Left ventricle myocardium inferior (tissue), 1 donor: ENCODE measurements around the gene UBE2F. TPM values are rescaled to one million over a fixed set of nuclear protein-coding genes. Genes with fewer than 3 reads are reported as not detected.

Source experiments
- DNase-seq: peaks from one replicate; pipeline ENCODE4 v3.0.0-alpha.2; 2020
- H3K27ac ChIP-seq: fragments of 200-600 bp; replicated peaks from 2 replicates; pipeline ENCODE4 v1.8.0; 2021
- H3K27me3 ChIP-seq: fragments of 200-600 bp; 2 replicates; pipeline ENCODE4 v1.8.0; 2021; ENCODE audit warnings: low read depth
- H3K36me3 ChIP-seq: fragments of 200-600 bp; 2 replicates; pipeline ENCODE4 v1.8.0; 2021
- H3K4me1 ChIP-seq: fragments of 200-600 bp; 2 replicates; pipeline ENCODE4 v1.8.0; 2021
- H3K4me3 ChIP-seq: fragments of 200-600 bp; 2 replicates; pipeline ENCODE4 v1.8.0; 2021; ENCODE audit warnings: mild to moderate bottlenecking, moderate library complexity
- H3K9me3 ChIP-seq: fragments of 200-600 bp; replicated peaks from 2 replicates; pipeline ENCODE4 v1.8.0; 2021
- intact Hi-C: fragments of 100-400 bp; cut with micrococcal nuclease; formaldehyde crosslinking; loops from one replicate; pipeline ENCODE4 v1.11.0; 2022
- total RNA-seq: library from RNA; stranded (reverse); fragmentation: NEBNext Ultra II Directional; extraction: Animal tissue kit (Norgen Biotek cat#: 25700); gene quantifications from one replicate; pipeline ENCODE4 v1.2.1, GENCODE V29; 2021
- TF ChIP-seq, protein P1 (sequence below): fragments of 200-600 bp; IDR thresholded peaks from 2 replicates; pipeline ENCODE4 v1.8.0; 2021; ENCODE audit warnings: antibody characterized with exemption, mild to moderate bottlenecking, borderline replicate concordance
- donor health status: DM: no; HTN: yes; CAD: no; lungs with severe emphysema.

The UBE2F gene
- total RNA-seq, 1 donor from 2014 or later, result 63.5 TPM

DNA sequence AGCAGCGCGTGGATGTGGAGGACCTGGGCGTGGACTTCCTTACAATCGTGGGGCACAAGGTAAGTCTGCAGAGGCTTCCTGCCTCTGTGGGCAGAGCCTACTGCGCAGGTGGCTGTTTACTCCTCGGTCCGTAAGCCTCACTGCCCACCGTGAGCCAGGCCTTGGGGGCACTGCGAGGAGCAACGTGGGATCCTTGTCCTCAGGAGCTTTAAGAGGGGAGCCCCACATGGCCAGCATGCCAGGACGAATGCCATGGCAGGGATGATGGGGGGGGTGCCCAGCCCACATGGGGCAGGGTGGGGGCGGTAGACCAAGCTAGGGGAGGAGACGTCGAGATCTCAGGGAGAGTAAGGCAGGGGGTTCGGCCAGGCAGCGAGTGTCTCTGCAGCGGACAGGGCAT, 115.3 kb downstream of the UBE2F start:
- intact Hi-C loops, result no loop called here
- DNase-seq, result no peak
- peaks cover 8% of the 10 kb centered on the region for H3K9me3 ChIP-seq
- TF ChIP-seq, protein P1, sequence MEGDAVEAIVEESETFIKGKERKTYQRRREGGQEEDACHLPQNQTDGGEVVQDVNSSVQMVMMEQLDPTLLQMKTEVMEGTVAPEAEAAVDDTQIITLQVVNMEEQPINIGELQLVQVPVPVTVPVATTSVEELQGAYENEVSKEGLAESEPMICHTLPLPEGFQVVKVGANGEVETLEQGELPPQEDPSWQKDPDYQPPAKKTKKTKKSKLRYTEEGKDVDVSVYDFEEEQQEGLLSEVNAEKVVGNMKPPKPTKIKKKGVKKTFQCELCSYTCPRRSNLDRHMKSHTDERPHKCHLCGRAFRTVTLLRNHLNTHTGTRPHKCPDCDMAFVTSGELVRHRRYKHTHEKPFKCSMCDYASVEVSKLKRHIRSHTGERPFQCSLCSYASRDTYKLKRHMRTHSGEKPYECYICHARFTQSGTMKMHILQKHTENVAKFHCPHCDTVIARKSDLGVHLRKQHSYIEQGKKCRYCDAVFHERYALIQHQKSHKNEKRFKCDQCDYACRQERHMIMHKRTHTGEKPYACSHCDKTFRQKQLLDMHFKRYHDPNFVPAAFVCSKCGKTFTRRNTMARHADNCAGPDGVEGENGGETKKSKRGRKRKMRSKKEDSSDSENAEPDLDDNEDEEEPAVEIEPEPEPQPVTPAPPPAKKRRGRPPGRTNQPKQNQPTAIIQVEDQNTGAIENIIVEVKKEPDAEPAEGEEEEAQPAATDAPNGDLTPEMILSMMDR, result no peak
- no peaks in the 10 kb centered on the region for H3K27me3 ChIP-seq
- peaks cover 4% of the 10 kb centered on the region for H3K4me1 ChIP-seq
- no peak overlapping the region for H3K4me3 ChIP-seq
- no peak overlapping the region for H3K27ac ChIP-seq
- peaks cover 51% of the 10 kb centered on the region for H3K36me3 ChIP-seq

DNA sequence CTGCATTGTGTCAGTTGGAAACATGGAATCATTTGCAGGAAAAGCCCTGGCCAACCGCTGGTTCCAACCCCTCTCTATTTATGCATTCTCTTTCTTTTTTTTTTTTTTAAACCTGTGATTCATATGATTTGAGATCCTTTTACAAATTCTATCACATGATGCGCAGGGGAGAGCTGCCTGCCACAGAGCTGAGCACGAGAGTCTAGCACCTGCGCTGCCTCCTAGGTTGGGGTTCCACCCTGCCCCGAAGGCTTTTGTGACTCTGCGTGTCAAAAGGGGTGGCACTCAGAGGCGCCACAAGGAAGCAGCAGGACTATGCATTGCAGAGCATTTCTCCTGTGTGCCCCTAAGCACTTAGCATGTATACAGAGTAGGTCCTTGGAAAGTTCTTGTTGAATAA, 116.0 kb downstream of the UBE2F start:
- TF ChIP-seq, protein P1, result no peak
- DNase-seq, result no peak
- peaks cover 44% of the 10 kb centered on the region for H3K36me3 ChIP-seq

DNA sequence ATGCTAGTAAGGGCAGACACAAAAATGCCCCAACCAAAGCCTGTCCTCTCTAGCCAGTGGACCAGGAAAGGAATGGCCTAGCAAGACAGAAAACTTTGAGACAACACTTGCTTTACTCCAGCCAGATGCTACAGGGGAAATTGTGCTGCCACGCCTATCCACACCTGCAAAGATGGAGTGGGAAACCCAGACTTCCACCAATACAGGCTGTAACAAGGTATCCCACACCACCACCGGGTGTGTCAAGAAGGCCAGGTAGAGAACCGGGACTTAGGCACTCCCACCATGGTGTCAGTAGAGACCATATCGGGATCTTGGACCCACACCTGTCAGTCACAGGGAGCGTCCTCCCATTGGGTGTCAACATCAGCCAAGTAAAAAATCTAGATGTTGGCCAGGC, 117.1 kb downstream of the UBE2F start:
- intact Hi-C loops, result no loop called here
- Histone ChIP-seq H3K36me3 (peaks cover 41% of the 10 kb centered on the region), H3K27ac (no peak overlapping the region), H3K4me1 (peaks cover 4% of the 10 kb centered on the region), H3K27me3 (no peaks in the 10 kb centered on the region), H3K4me3 (no peak overlapping the region), H3K9me3 (peaks cover 8% of the 10 kb centered on the region)
- TF ChIP-seq, protein P1, result no peak
- no peak for DNase-seq

More for the DNA sequence above, 116.0 kb downstream of the UBE2F start:
- no peaks in the 10 kb centered on the region for H3K27me3 ChIP-seq
- H3K9me3 ChIP-seq, result peaks cover 8% of the 10 kb centered on the region
- intact Hi-C loops, result no loop called here
- H3K4me1 ChIP-seq, result peaks cover 4% of the 10 kb centered on the region
- H3K27ac ChIP-seq, result no peak overlapping the region
- no peak overlapping the region for H3K4me3 ChIP-seq

DNA sequence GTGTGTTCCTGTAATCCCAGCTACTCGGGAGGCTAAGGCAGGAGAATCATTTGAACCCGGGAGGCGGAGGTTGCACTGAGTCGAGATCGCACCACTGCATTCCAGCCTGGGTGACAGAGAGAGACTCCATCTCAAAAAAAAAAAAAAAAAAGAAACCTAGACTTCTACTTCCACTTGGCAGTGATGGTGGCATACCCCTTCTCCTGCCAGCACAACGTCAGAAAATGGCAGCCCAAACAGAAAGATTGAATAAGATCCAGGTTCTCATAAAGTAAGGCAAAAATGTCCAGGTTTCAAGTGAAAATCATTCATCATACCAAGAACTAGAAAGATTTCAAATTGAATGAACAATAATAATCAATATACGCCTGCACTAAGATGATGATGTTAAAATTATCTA, 117.9 kb downstream of the UBE2F start:
- Histone ChIP-seq H3K4me1 (peaks cover 4% of the 10 kb centered on the region), H3K9me3 (peaks cover 5% of the 10 kb centered on the region), H3K4me3 (no peak overlapping the region), H3K27me3 (no peaks in the 10 kb centered on the region), H3K27ac (no peak overlapping the region), H3K36me3 (peaks cover 39% of the 10 kb centered on the region)
- no peak for DNase-seq
- intact Hi-C loops, result no loop called here
- TF ChIP-seq, protein P1, result no peak

DNA sequence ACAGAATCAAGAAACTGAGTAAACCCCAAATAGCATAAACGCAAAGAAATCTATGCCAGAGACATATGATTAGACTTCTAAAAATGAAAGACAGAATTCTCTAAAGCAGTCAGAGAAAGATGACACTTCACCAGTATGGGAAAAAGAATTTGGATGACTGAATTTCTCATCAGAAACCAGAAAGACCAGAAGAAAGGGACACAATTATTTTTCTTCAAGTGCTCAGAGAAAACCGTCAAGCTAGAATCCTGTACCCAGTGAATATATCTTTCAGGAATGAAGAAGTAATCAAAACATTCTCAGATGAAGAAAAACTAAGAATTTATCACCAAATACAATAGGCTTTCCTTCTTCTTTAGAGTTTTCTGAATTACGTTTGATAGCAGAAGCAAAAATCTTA, 119.1 kb downstream of the UBE2F start:
- Histone ChIP-seq H3K4me1 (peaks cover 4% of the 10 kb centered on the region), H3K36me3 (peaks cover 29% of the 10 kb centered on the region), H3K9me3 (no peaks in the 10 kb centered on the region), H3K27ac (no peak overlapping the region), H3K4me3 (no peak overlapping the region), H3K27me3 (no peaks in the 10 kb centered on the region)
- intact Hi-C loops, result no loop called here
- DNase-seq, result no peak
- TF ChIP-seq, protein P1, result no peak

DNA sequence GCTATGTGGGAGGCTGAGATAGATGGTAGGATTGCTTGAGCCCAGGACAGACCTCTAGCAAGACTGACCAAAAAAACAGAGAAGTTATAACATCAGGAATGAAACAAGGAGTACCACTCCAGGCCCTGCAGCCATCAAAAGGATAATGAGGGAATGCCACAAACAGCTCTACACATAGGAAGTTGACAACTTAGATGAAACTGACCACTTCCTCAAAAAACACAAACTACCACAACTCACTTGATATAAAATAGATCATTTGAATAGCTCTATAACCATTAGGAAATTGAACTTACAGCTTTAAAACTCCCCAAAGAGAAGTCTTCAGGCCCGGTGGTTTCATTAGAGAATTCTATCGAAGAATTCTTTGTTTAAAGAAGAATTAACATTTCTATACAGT, 120.4 kb downstream of the UBE2F start:
- no peak overlapping the region for H3K27ac ChIP-seq
- H3K4me1 ChIP-seq, result peaks cover 4% of the 10 kb centered on the region
- H3K9me3 ChIP-seq, result no peaks in the 10 kb centered on the region
- TF ChIP-seq, protein P1, result no peak
- peaks cover 21% of the 10 kb centered on the region for H3K36me3 ChIP-seq
- intact Hi-C loops, result no loop called here
- no peaks in the 10 kb centered on the region for H3K27me3 ChIP-seq
- DNase-seq, result no peak
- no peak overlapping the region for H3K4me3 ChIP-seq
